SKM-1 treated with dmso at 0.1 percent for 144 hours (cell line): ENCODE measurements around the gene HTR3B.
A peak's percentile ranks its signal among the peaks of the same experiment; 100 is the strongest.
"Not testable (repeated sequence)": the region's sequence is repeated elsewhere in the genome, so short reads cannot be mapped to it uniquely, and the experiment has no call there.

Source experiments
- DNase-seq: peaks from one replicate; lab custom pipeline; 2025; ENCODE audit not compliant: unreplicated experiment; lab: John Stamatoyannopoulos, UW

HTR3B gene

GRCh38 chr11:113937918-113938317, 33.3 kb downstream of the HTR3B start:
- no peak for DNase-seq

- DNase-seq = peak; percentile 39
These were observed 37.7 kb downstream of the HTR3B start for GRCh38 chr11:113942256-113942655.

GRCh38 chr11:113946162-113946561, 41.6 kb downstream of the HTR3B start:
- not testable (repeated sequence) for DNase-seq

- peak; percentile 56 for DNase-seq
These were observed 43.4 kb downstream of the HTR3B start for GRCh38 chr11:113947994-113948393.

GRCh38 chr11:113949891-113950290, 45.3 kb downstream of the HTR3B start:
- DNase-seq = no peak

GRCh38 chr11:113951537-113951936, 46.9 kb downstream of the HTR3B start:
- DNase-seq = no peak

- peak; percentile 25 for DNase-seq
These were observed 47.5 kb downstream of the HTR3B start for GRCh38 chr11:113952070-113952469.

- DNase-seq = peak; percentile 85
These were observed 48.0 kb downstream of the HTR3B start for GRCh38 chr11:113952588-113952987.

- DNase-seq = no peak
These were observed 49.6 kb downstream of the HTR3B start for GRCh38 chr11:113954235-113954634.

GRCh38 chr11:113956986-113957385, 52.4 kb downstream of the HTR3B start:
- no peak for DNase-seq

GRCh38 chr11:113960702-113961330, 56.2 kb downstream of the HTR3B start:
- peak; percentile 54 for DNase-seq

- no peak for DNase-seq
These were observed 62.8 kb downstream of the HTR3B start for GRCh38 chr11:113967361-113967760.

GRCh38 chr11:113971506-113972195, 67.1 kb downstream of the HTR3B start:
- no peak for DNase-seq

GRCh38 chr11:113974741-113975470, 70.3 kb downstream of the HTR3B start, which contains the start of gene HTR3A:
Gene HTR3A (plus strand): TSS chr11:113975108. CDS start chr11:113975326, 218 bp downstream.
- DNase-seq = no peak

- peak; percentile 27 for DNase-seq
These were observed 72.5 kb downstream of the HTR3B start for GRCh38 chr11:113977071-113977490.

GRCh38 chr11:113977701-113978100, 73.1 kb downstream of the HTR3B start:
- no peak for DNase-seq

GRCh38 chr11:113979431-113979830, 74.8 kb downstream of the HTR3B start:
- no peak for DNase-seq

GRCh38 chr11:113980785-113981184, 76.2 kb downstream of the HTR3B start:
- DNase-seq = no peak

- DNase-seq = no peak
These were observed 77.7 kb downstream of the HTR3B start for GRCh38 chr11:113982306-113982705.

GRCh38 chr11:113984781-113985180, 80.2 kb downstream of the HTR3B start:
- no peak for DNase-seq

GRCh38 chr11:113985906-113986305, 81.3 kb downstream of the HTR3B start:
- no peak for DNase-seq
